Erythroblast (primary cell): ENCODE measurements around the gene SSU72.
"Not testable (repeated sequence)": the region's sequence is repeated elsewhere in the genome, so short reads cannot be mapped to it uniquely, and the experiment has no call there.

Experiments
- DNase-seq, 2 experiments: peaks; one replicate each; lab custom pipeline; 2025; lab: John Stamatoyannopoulos, UW
- GATA1 ChIP-seq: IDR thresholded peaks from 2 replicates; pipeline ENCODE4 v1.6.1; 2011; ENCODE audit warnings: low read depth, mild to moderate bottlenecking, control low read depth, low read length, moderate library complexity
- POLR2A ChIP-seq: IDR thresholded peaks from 2 replicates; pipeline ENCODE4 v1.6.1; 2011; ENCODE audit warnings: mild to moderate bottlenecking, low read length

Gene SSU72

GRCh38 chr1:1565340-1565739 is 9.3 kb downstream of the SSU72 start:
- DNase-seq: no peak
- TF ChIP-seq POLR2A (no peak), GATA1 (no peak)

- DNase-seq: peak in 1 of 2 experiments; percentile 27
- no peak for TF ChIP-seq GATA1
- no peak for TF ChIP-seq POLR2A
Measured at GRCh38 chr1:1564268-1564667, 10.4 kb downstream of the SSU72 start.

- TF ChIP-seq POLR2A (no peak), GATA1 (no peak)
- no peak for DNase-seq
Measured at GRCh38 chr1:1563688-1564087, 11.0 kb downstream of the SSU72 start.

GRCh38 chr1:1562556-1563195 is 12.0 kb downstream of the SSU72 start:
- no peak for TF ChIP-seq GATA1
- no peak for TF ChIP-seq POLR2A

GRCh38 chr1:1561801-1562470 is 12.7 kb downstream of the SSU72 start:
- no peak for DNase-seq
- TF ChIP-seq GATA1: no peak
- TF ChIP-seq POLR2A: peak; percentile 9

More at GRCh38 chr1:1562556-1563195, 12.0 kb downstream of the SSU72 start:
- DNase-seq: no peak

- DNase-seq: no peak
- TF ChIP-seq POLR2A: peak; percentile 6
- TF ChIP-seq GATA1: no peak
Measured at GRCh38 chr1:1560178-1560577, 14.5 kb downstream of the SSU72 start.

GRCh38 chr1:1559066-1559465 is 15.6 kb downstream of the SSU72 start:
- no peak for TF ChIP-seq POLR2A
- TF ChIP-seq GATA1: no peak
- DNase-seq: no peak

- TF ChIP-seq GATA1 (no peak), POLR2A (no peak)
Measured at GRCh38 chr1:1558591-1558990, 16.1 kb downstream of the SSU72 start.

GRCh38 chr1:1557688-1558087 is 17.0 kb downstream of the SSU72 start:
- not testable (repeated sequence) for DNase-seq

More at GRCh38 chr1:1558591-1558990, 16.1 kb downstream of the SSU72 start:
- no peak for DNase-seq

- not testable (repeated sequence) for DNase-seq
Measured at GRCh38 chr1:1556961-1557360, 17.7 kb downstream of the SSU72 start.

GRCh38 chr1:1556505-1556904 is 18.2 kb downstream of the SSU72 start:
- TF ChIP-seq POLR2A (no peak), GATA1 (no peak)

GRCh38 chr1:1554926-1555915 is 19.4 kb downstream of the SSU72 start:
- DNase-seq: no peak

More at GRCh38 chr1:1556505-1556904, 18.2 kb downstream of the SSU72 start:
- no peak for DNase-seq

GRCh38 chr1:1554550-1554925 is 20.1 kb downstream of the SSU72 start:
- no peak for DNase-seq
- TF ChIP-seq GATA1 (no peak), POLR2A (no peak)

More at GRCh38 chr1:1554926-1555915, 19.4 kb downstream of the SSU72 start:
- no peak for TF ChIP-seq POLR2A

GRCh38 chr1:1553821-1554494 is 20.7 kb downstream of the SSU72 start:
- TF ChIP-seq GATA1 (no peak), POLR2A (no peak)
- no peak for DNase-seq
